GM12878 (cell line): ENCODE measurements around the gene NUBP1.

Source experiments
- EGR1 ChIP-seq, 2 experiments: IDR thresholded peaks; 1 replicate in 1 of 2; 2 replicates in 1 of 2; pipeline ENCODE4 v1.6.1; 2011 to 2012; ENCODE audit warnings: low read depth in 2 of 2, low read length in 2 of 2, borderline replicate concordance in 1 of 2, mild to moderate bottlenecking in 1 of 2, moderate library complexity in 1 of 2
- EP300 ChIP-seq, 2 experiments: fragments of 150-350 bp in 1 of 2; IDR thresholded peaks; 2 replicates each; pipeline ENCODE4 v1.6.1; 2011 to 2012; ENCODE audit warnings: low read depth in 2 of 2, low read length in 2 of 2, borderline replicate concordance in 1 of 2, improper control_type of control experiment in 1 of 2, inconsistent platforms in 1 of 2; ENCODE audit not compliant: control insufficient read depth in 1 of 2
- JUND ChIP-seq: IDR thresholded peaks from 2 replicates; pipeline ENCODE4 v1.6.1; 2012; ENCODE audit warnings: low read depth, mild to moderate bottlenecking, low read length, improper control_type of control experiment, moderate library complexity
- POLR2AphosphoS2 ChIP-seq: IDR thresholded peaks from 2 replicates; pipeline ENCODE4 v1.6.1; 2011; ENCODE audit warnings: low read depth, mild to moderate bottlenecking, low read length, improper control_type of control experiment, moderate library complexity
- REST ChIP-seq: IDR thresholded peaks from 2 replicates; pipeline ENCODE4 v1.6.1; 2012; ENCODE audit warnings: mild to moderate bottlenecking, low read depth, low read length
- RFX5 ChIP-seq: IDR thresholded peaks from 2 replicates; pipeline ENCODE4 v1.6.1; 2011; ENCODE audit warnings: low read depth, low read length, improper control_type of control experiment
- SIN3A ChIP-seq: IDR thresholded peaks from 2 replicates; pipeline ENCODE4 v1.6.1; 2012; ENCODE audit warnings: low read depth, low read length, improper control_type of control experiment
- SMARCA5 ChIP-seq: fragments of 450-650 bp; IDR thresholded peaks from 2 replicates; pipeline ENCODE4 v1.6.1; 2017; ENCODE audit warnings: mild to moderate bottlenecking
- SP1 ChIP-seq: IDR thresholded peaks from one replicate; pipeline ENCODE4 v1.6.1; 2011; ENCODE audit warnings: low read depth, low read length
- ZNF592 ChIP-seq: fragments of 450-650 bp; IDR thresholded peaks from 2 replicates; pipeline ENCODE4 v1.6.1; 2017; ENCODE audit warnings: mild to moderate bottlenecking, moderate library complexity
- TF ChIP-seq, protein P1 (sequence below), 3 experiments: IDR thresholded peaks in 2 of 3; conservative IDR thresholded peaks in 1 of 3; 2 replicates each; pipeline ENCODE4 v1.5.1; 2011; ENCODE audit warnings: low read depth in 3 of 3, low read length in 3 of 3, mild to moderate bottlenecking in 3 of 3, control low read depth in 2 of 3, moderate library complexity in 2 of 3, inconsistent platforms in 1 of 3, mixed read lengths in 1 of 3; ENCODE audit not compliant: control insufficient read depth in 2 of 3, insufficient read depth in 1 of 3; ENCODE audit errors: extremely low read depth in 1 of 3
- TF ChIP-seq, protein P2 (sequence below): IDR thresholded peaks from 2 replicates; pipeline ENCODE4 v1.6.1; 2012; ENCODE audit warnings: low read depth, low read length, improper control_type of control experiment

GRCh38 chr16:10756574-10756973 is 12.9 kb downstream of the NUBP1 start:
- TF ChIP-seq EGR1 (IDR thresholded peaks at IDR 0.05; ENCODE audit: borderline replicate concordance in 1 of 2, low read depth in 2 of 2, low read length in 2 of 2) (no peak), EP300 (IDR thresholded peaks at IDR 0.05; ENCODE audit: borderline replicate concordance in 1 of 2, control insufficient read depth in 1 of 2, low read depth in 2 of 2, low read length in 2 of 2) (no peak), RFX5 (no peak), SIN3A (no peak), SP1 (no peak), POLR2AphosphoS2 (no peak), SMARCA5 (no peak), JUND (no peak), ZNF592 (no peak), REST (no peak)
- TF ChIP-seq, protein P1, sequence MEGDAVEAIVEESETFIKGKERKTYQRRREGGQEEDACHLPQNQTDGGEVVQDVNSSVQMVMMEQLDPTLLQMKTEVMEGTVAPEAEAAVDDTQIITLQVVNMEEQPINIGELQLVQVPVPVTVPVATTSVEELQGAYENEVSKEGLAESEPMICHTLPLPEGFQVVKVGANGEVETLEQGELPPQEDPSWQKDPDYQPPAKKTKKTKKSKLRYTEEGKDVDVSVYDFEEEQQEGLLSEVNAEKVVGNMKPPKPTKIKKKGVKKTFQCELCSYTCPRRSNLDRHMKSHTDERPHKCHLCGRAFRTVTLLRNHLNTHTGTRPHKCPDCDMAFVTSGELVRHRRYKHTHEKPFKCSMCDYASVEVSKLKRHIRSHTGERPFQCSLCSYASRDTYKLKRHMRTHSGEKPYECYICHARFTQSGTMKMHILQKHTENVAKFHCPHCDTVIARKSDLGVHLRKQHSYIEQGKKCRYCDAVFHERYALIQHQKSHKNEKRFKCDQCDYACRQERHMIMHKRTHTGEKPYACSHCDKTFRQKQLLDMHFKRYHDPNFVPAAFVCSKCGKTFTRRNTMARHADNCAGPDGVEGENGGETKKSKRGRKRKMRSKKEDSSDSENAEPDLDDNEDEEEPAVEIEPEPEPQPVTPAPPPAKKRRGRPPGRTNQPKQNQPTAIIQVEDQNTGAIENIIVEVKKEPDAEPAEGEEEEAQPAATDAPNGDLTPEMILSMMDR (IDR thresholded peaks at IDR 0.05 in 2 of 3, conservative IDR thresholded peaks at IDR 0.05 in 1 of 3; ENCODE audit: control insufficient read depth in 2 of 3, extremely low read depth in 1 of 3, insufficient read depth in 1 of 3, low read depth in 3 of 3, low read length in 3 of 3), result no peak
- TF ChIP-seq, protein P2, sequence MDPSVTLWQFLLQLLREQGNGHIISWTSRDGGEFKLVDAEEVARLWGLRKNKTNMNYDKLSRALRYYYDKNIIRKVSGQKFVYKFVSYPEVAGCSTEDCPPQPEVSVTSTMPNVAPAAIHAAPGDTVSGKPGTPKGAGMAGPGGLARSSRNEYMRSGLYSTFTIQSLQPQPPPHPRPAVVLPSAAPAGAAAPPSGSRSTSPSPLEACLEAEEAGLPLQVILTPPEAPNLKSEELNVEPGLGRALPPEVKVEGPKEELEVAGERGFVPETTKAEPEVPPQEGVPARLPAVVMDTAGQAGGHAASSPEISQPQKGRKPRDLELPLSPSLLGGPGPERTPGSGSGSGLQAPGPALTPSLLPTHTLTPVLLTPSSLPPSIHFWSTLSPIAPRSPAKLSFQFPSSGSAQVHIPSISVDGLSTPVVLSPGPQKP, result no peak
